Measurements from ENCODE around the gene GGT5.

DNA sequence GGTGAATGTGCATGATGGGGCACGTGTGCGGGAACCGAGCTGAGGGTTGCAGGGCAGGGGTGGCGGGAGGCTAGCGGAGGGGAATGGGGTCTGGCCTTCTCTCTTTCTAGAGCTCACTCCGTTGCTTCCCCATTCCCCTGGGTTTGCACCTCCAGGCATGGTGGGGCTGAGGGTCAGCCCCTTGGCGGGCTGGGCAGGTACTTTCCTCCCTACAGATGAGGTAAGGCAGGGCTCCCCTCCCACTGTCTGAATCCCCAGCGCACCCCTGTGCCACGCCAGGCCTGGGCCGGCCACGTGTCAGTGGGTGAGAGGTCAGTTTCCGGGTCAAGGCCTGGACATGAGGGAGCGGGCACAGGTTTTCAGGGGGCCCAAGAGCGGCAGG lies 54.7 kb downstream of the GGT5 start:
- TF ChIP-seq, protein P1, sequence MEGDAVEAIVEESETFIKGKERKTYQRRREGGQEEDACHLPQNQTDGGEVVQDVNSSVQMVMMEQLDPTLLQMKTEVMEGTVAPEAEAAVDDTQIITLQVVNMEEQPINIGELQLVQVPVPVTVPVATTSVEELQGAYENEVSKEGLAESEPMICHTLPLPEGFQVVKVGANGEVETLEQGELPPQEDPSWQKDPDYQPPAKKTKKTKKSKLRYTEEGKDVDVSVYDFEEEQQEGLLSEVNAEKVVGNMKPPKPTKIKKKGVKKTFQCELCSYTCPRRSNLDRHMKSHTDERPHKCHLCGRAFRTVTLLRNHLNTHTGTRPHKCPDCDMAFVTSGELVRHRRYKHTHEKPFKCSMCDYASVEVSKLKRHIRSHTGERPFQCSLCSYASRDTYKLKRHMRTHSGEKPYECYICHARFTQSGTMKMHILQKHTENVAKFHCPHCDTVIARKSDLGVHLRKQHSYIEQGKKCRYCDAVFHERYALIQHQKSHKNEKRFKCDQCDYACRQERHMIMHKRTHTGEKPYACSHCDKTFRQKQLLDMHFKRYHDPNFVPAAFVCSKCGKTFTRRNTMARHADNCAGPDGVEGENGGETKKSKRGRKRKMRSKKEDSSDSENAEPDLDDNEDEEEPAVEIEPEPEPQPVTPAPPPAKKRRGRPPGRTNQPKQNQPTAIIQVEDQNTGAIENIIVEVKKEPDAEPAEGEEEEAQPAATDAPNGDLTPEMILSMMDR (IDR thresholded peaks at IDR 0.05) = no peak
- no peak for TF ChIP-seq POLR2A (IDR thresholded peaks at IDR 0.05)
